ENCODE data around the gene LDLRAP1. TPM values are rescaled to one million over a fixed set of nuclear protein-coding genes. Genes with fewer than 3 reads are reported as not detected.

Gene LDLRAP1, protein sequence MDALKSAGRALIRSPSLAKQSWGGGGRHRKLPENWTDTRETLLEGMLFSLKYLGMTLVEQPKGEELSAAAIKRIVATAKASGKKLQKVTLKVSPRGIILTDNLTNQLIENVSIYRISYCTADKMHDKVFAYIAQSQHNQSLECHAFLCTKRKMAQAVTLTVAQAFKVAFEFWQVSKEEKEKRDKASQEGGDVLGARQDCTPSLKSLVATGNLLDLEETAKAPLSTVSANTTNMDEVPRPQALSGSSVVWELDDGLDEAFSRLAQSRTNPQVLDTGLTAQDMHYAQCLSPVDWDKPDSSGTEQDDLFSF
- total RNA-seq: 18.8 and 22.5 TPM in 2 replicates

DNA sequence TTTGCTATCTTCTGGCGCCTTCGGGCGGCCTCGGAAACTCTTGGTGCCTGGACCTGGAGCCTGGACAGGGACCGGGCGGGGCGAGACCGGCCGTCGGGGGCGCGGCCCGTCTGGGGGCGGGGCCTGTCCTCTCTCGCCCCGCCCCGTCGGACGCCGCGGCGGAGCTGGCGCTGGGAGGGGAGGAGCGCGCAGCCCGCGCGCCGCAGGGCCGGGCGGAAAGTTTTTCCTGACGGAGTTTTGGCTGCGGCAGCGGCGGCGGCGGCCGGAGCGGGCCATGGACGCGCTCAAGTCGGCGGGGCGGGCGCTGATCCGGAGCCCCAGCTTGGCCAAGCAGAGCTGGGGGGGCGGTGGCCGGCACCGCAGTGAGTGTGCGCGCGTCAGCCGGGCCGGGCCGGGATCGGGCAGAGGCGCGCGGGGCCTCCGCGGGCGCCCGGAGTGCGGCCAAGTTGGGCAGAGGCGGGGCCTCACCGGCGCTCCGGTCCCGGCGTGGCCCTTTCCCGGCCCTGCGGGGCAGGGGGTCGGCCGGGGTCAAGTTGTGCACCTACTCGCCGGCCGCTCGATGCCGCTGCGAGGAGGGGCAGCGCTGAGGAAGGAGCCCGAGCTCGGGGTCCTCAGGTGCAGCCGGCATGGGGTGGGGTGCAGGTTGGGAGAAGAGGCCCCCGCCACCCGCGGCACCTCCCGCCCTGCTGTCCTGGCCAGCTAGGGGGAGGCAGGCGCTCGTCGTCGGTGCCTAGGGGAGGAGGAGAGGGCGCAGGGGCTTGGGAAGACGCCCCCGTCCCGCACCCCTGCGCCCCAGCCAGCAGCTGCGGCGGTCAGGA, at the start of gene LDLRAP1:
LDLRAP1 (plus strand) TSS at position 182 of the 818 bp plus-strand sequence; CDS start at position 275, 93 bp downstream.

GRCh38 chr1:25616095-25616986, 72.9 kb downstream of the LDLRAP1 start, which contains the start of gene MAN1C1:
Gene MAN1C1 (plus strand): TSS chr1:25616791. CDS start chr1:25617798, 1,007 bp downstream.

Other genes with a start within 250 kb of the LDLRAP1 start
- 89.9 and 107 TPM in 2 replicates for gene TMEM50A, start 205.3 kb upstream of the LDLRAP1 start, total RNA-seq
- 0.14 and 0.66 TPM in 2 replicates for gene RHCE, start 122.8 kb upstream of the LDLRAP1 start, total RNA-seq
- 21.9 and 28.4 TPM in 2 replicates for gene MACO1, start 112.7 kb upstream of the LDLRAP1 start, total RNA-seq
- 0.14 and 1.3 TPM in 2 replicates for gene MAN1C1, start 73.2 kb downstream of the LDLRAP1 start, total RNA-seq